Lower lobe of right lung (tissue), 2 donors: ENCODE measurements around the gene RPTOR. TPM values are rescaled to one million over a fixed set of nuclear protein-coding genes. Genes with fewer than 3 reads are reported as not detected.

Experiments used
- ATAC-seq, 2 donors: fragments of 200-7000 bp; cut with Tn5 transposase; one replicate each; pipeline ENCODE4 v1.9.1; 2020 to 2022; ENCODE audit warnings: mild to moderate bottlenecking in 2 of 2, moderate library complexity in 2 of 2
- DNase-seq: peaks from one replicate; pipeline ENCODE4 v3.0.0-alpha.2; 2020
- H3K27ac ChIP-seq: fragments of 200-600 bp; one replicate; pipeline ENCODE4 v1.8.0; 2022
- H3K27me3 ChIP-seq: fragments of 200-600 bp; one replicate; pipeline ENCODE4 v1.8.0; 2022; ENCODE audit warnings: low read depth
- H3K36me3 ChIP-seq: fragments of 200-600 bp; one replicate; pipeline ENCODE4 v1.8.0; 2022; ENCODE audit warnings: mild to moderate bottlenecking
- H3K4me1 ChIP-seq: fragments of 200-600 bp; one replicate; pipeline ENCODE4 v1.8.0; 2022
- H3K4me3 ChIP-seq: fragments of 200-600 bp; one replicate; pipeline ENCODE4 v1.8.0; 2022; ENCODE audit warnings: mild to moderate bottlenecking
- H3K9me3 ChIP-seq: fragments of 200-600 bp; one replicate; pipeline ENCODE4 v1.8.0; 2022
- CTCF ChIP-seq: fragments of 200-600 bp; IDR thresholded peaks from one replicate; pipeline ENCODE4 v1.8.0; 2022; ENCODE audit warnings: antibody characterized with exemption, mild to moderate bottlenecking
- intact Hi-C: fragments of 100-400 bp; cut with DNase I; formaldehyde crosslinking; loops from one replicate; pipeline ENCODE4 v1.11.0; 2022
- total RNA-seq: library from RNA; stranded (reverse); fragmentation: NEBNext Ultra II Directional; extraction: Animal tissue kit (Norgen Biotek cat#: 25700); gene quantifications from one replicate; pipeline ENCODE4 v1.2.1, GENCODE V29; 2021
- donor health status: DM: no; HTN: yes; CAD: no; lungs with severe emphysema.

RPTOR gene
- total RNA-seq, 1 donor from 2014 or later = 34.0 TPM

GRCh38 chr17:80663781-80664206 lies 119.2 kb downstream of the RPTOR start:
- intact Hi-C loops = no loop called here
- H3K4me3 ChIP-seq = no peak overlapping the region
- peaks cover 21% of the 10 kb centered on the region for H3K4me1 ChIP-seq
- H3K27me3 ChIP-seq = no peaks in the 10 kb centered on the region
- no peak for TF ChIP-seq CTCF
- no peaks in the 10 kb centered on the region for H3K36me3 ChIP-seq
- ATAC-seq (peak; percentile 87 to 91), DNase-seq (peak; percentile 58)
- H3K9me3 ChIP-seq = no peaks in the 10 kb centered on the region
- peak overlapping the region; percentile 53 for H3K27ac ChIP-seq

GRCh38 chr17:80664217-80664790 lies 119.7 kb downstream of the RPTOR start:
- peak; percentile 50 to 62 for ATAC-seq
- DNase-seq = no peak
- H3K4me1 ChIP-seq = peaks cover 21% of the 10 kb centered on the region
- no peak for TF ChIP-seq CTCF
- no peaks in the 10 kb centered on the region for H3K27me3 ChIP-seq
- intact Hi-C loops = no loop called here
- no peaks in the 10 kb centered on the region for H3K36me3 ChIP-seq
- peak overlapping the region; percentile 53 for H3K27ac ChIP-seq
- no peak overlapping the region for H3K4me3 ChIP-seq
- no peaks in the 10 kb centered on the region for H3K9me3 ChIP-seq

GRCh38 chr17:80665792-80666191 lies 121.2 kb downstream of the RPTOR start:
- DNase-seq (no peak), ATAC-seq (no peak)
- Histone ChIP-seq H3K27ac (no peak overlapping the region), H3K9me3 (no peaks in the 10 kb centered on the region), H3K36me3 (no peaks in the 10 kb centered on the region), H3K4me3 (no peak overlapping the region), H3K4me1 (peaks cover 23% of the 10 kb centered on the region), H3K27me3 (no peaks in the 10 kb centered on the region)
- intact Hi-C loops = no loop called here
- TF ChIP-seq CTCF = no peak

- H3K4me3 ChIP-seq = no peak overlapping the region
Observed at GRCh38 chr17:80666867-80667266, 122.2 kb downstream of the RPTOR start.

DNA sequence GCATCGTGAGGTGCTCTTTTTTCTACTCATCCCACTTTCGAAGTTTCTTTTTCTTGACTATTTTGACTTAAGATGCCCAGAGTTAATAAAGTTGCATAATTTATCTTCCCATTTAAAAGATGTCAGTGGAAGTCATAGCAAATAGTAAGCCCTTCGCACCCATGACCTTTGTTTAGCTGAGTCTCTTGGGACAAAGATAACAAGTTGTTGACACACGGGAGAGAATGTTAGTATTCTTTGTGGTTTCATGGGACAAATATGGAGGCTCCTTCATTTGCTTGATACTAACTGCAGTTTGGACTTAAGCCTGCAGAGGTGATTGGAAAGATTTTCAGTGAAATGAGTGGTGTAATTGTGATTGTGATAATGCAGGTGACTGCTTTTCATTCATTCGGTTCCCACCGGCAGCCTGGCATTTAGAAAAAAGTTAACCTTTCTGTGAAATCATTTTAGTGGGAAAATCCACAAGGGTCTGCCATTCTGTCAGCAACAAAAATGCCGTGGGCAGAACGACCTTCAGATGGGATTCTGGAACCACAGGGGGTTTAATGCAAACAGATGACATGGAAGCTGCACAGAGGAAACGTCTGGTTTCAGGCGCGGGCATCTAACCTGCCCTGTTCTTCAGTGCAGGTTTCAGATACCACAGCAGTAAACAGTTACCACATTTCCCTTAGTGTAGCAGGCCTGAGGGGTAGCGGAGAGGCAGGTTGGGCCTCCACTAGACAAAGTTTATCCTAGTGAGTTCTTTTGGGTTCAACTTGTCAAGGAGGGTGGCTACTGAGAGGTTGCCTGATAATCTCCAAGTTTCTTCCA lies 123.0 kb downstream of the RPTOR start:
- ATAC-seq = no peak

More at GRCh38 chr17:80666867-80667266, 122.2 kb downstream of the RPTOR start:
- DNase-seq (no peak), ATAC-seq (no peak)
- H3K27ac ChIP-seq = no peak overlapping the region
- intact Hi-C loops = no loop called here
- peaks cover 31% of the 10 kb centered on the region for H3K4me1 ChIP-seq
- no peaks in the 10 kb centered on the region for H3K27me3 ChIP-seq
- H3K36me3 ChIP-seq = no peaks in the 10 kb centered on the region
- TF ChIP-seq CTCF = no peak
- no peaks in the 10 kb centered on the region for H3K9me3 ChIP-seq

More for the DNA sequence above, 123.0 kb downstream of the RPTOR start:
- Histone ChIP-seq H3K36me3 (no peaks in the 10 kb centered on the region), H3K4me1 (peaks cover 31% of the 10 kb centered on the region), H3K9me3 (no peaks in the 10 kb centered on the region), H3K27me3 (no peaks in the 10 kb centered on the region), H3K4me3 (no peak overlapping the region), H3K27ac (no peak overlapping the region)
- no peak for DNase-seq
- no peak for TF ChIP-seq CTCF
- intact Hi-C loops = no loop called here
